ENCODE results near the gene CYSTM1. TPM values are rescaled to one million over a fixed set of nuclear protein-coding genes. Genes with fewer than 3 reads are reported as not detected.

The CYSTM1 gene
- total and polyA plus RNA-seq, 2 of the 8 experiments (the other 6 are each of a cell fraction or from before 2014, with no cell fraction given): 25.0 to 47.8 TPM

DNA sequence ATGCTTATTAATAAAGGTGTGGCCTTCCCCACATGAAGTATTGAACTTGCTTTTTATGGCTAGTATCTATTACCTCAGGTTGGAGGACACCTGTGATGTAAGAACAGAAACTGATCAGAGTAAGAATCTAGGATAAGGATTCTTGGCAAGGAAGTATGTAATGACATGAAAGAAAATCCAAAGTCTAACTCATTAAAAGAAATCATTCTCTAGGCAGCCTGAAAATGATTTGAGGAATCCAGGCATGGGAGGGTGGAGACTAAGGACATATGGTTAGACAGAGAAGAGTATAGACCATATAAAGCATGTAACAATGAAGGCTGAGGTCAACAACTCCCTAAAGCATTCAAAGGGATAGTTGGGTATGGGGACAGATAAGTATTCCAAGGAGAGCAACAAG is 95.0 kb downstream of the CYSTM1 start (continued):
- TF ChIP-seq, protein P1, sequence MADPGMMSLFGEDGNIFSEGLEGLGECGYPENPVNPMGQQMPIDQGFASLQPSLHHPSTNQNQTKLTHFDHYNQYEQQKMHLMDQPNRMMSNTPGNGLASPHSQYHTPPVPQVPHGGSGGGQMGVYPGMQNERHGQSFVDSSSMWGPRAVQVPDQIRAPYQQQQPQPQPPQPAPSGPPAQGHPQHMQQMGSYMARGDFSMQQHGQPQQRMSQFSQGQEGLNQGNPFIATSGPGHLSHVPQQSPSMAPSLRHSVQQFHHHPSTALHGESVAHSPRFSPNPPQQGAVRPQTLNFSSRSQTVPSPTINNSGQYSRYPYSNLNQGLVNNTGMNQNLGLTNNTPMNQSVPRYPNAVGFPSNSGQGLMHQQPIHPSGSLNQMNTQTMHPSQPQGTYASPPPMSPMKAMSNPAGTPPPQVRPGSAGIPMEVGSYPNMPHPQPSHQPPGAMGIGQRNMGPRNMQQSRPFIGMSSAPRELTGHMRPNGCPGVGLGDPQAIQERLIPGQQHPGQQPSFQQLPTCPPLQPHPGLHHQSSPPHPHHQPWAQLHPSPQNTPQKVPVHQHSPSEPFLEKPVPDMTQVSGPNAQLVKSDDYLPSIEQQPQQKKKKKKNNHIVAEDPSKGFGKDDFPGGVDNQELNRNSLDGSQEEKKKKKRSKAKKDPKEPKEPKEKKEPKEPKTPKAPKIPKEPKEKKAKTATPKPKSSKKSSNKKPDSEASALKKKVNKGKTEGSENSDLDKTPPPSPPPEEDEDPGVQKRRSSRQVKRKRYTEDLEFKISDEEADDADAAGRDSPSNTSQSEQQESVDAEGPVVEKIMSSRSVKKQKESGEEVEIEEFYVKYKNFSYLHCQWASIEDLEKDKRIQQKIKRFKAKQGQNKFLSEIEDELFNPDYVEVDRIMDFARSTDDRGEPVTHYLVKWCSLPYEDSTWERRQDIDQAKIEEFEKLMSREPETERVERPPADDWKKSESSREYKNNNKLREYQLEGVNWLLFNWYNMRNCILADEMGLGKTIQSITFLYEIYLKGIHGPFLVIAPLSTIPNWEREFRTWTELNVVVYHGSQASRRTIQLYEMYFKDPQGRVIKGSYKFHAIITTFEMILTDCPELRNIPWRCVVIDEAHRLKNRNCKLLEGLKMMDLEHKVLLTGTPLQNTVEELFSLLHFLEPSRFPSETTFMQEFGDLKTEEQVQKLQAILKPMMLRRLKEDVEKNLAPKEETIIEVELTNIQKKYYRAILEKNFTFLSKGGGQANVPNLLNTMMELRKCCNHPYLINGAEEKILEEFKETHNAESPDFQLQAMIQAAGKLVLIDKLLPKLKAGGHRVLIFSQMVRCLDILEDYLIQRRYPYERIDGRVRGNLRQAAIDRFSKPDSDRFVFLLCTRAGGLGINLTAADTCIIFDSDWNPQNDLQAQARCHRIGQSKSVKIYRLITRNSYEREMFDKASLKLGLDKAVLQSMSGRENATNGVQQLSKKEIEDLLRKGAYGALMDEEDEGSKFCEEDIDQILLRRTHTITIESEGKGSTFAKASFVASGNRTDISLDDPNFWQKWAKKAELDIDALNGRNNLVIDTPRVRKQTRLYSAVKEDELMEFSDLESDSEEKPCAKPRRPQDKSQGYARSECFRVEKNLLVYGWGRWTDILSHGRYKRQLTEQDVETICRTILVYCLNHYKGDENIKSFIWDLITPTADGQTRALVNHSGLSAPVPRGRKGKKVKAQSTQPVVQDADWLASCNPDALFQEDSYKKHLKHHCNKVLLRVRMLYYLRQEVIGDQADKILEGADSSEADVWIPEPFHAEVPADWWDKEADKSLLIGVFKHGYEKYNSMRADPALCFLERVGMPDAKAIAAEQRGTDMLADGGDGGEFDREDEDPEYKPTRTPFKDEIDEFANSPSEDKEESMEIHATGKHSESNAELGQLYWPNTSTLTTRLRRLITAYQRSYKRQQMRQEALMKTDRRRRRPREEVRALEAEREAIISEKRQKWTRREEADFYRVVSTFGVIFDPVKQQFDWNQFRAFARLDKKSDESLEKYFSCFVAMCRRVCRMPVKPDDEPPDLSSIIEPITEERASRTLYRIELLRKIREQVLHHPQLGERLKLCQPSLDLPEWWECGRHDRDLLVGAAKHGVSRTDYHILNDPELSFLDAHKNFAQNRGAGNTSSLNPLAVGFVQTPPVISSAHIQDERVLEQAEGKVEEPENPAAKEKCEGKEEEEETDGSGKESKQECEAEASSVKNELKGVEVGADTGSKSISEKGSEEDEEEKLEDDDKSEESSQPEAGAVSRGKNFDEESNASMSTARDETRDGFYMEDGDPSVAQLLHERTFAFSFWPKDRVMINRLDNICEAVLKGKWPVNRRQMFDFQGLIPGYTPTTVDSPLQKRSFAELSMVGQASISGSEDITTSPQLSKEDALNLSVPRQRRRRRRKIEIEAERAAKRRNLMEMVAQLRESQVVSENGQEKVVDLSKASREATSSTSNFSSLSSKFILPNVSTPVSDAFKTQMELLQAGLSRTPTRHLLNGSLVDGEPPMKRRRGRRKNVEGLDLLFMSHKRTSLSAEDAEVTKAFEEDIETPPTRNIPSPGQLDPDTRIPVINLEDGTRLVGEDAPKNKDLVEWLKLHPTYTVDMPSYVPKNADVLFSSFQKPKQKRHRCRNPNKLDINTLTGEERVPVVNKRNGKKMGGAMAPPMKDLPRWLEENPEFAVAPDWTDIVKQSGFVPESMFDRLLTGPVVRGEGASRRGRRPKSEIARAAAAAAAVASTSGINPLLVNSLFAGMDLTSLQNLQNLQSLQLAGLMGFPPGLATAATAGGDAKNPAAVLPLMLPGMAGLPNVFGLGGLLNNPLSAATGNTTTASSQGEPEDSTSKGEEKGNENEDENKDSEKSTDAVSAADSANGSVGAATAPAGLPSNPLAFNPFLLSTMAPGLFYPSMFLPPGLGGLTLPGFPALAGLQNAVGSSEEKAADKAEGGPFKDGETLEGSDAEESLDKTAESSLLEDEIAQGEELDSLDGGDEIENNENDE (IDR thresholded peaks at IDR 0.05; ENCODE audit: insufficient replicate concordance, low read length): no peak
- no peak for TF ChIP-seq HDAC6 (IDR thresholded peaks at IDR 0.05; ENCODE audit: low read depth, low read length)
- no peak for TF ChIP-seq NRF1 (IDR thresholded peaks at IDR 0.05; ENCODE audit: low read depth, low read length)
- TF ChIP-seq RXRA (IDR thresholded peaks at IDR 0.05; ENCODE audit: insufficient read depth, low read depth, low read length): no peak
- TF ChIP-seq SIN3A (conservative IDR thresholded peaks at IDR 0.05 in 1 of 2, IDR thresholded peaks at IDR 0.05 in 1 of 2; ENCODE audit: low read depth in 1 of 2, low read length in 2 of 2): no peak

Data from H1 (cell line).